Measurements from ENCODE around the gene GOSR2.

- no peak for TF ChIP-seq EZH2 (IDR thresholded peaks at IDR 0.05; ENCODE audit: borderline replicate concordance, low read depth, low read length)
- no peak for TF ChIP-seq PHB (CRISPR knock-in tag; IDR thresholded peaks at IDR 0.05)
- no peak for TF ChIP-seq CTCF (IDR thresholded peaks at IDR 0.05 in 2 of 3, conservative IDR thresholded peaks at IDR 0.05 in 1 of 3; ENCODE audit: insufficient read depth in 2 of 3, low read depth in 1 of 3, low read length in 3 of 3)
- no peak for TF ChIP-seq SIN3A (IDR thresholded peaks at IDR 0.05; ENCODE audit: borderline replicate concordance in 2 of 2, control insufficient read depth in 1 of 2, low read depth in 2 of 2, low read length in 2 of 2)
- no peak for TF ChIP-seq USF2 (CRISPR knock-in tag; IDR thresholded peaks at IDR 0.05)
- TF ChIP-seq ZBTB49 (CRISPR knock-in tag; IDR thresholded peaks at IDR 0.05; ENCODE audit: borderline replicate concordance) = no peak
- TF ChIP-seq ZNF512 (tag; IDR thresholded peaks at IDR 0.05) = no peak
- no peak for TF ChIP-seq ZFP30 (CRISPR knock-in tag; IDR thresholded peaks at IDR 0.05; ENCODE audit: borderline replicate concordance)
- TF ChIP-seq ZFX (CRISPR knock-in tag; IDR thresholded peaks at IDR 0.05) = no peak
- TF ChIP-seq POLR2A (conservative IDR thresholded peaks at IDR 0.05) = no peak
- no peak for TF ChIP-seq SPI1 (IDR thresholded peaks at IDR 0.05; ENCODE audit: borderline replicate concordance, low read depth, low read length)
- TF ChIP-seq CEBPB (tag; IDR thresholded peaks at IDR 0.05) = no peak
- TF ChIP-seq MEIS2 (IDR thresholded peaks at IDR 0.05; ENCODE audit: partially characterized antibody) = peak; percentile 42
Observed at GRCh38 chr17:46889992-46890564, 32.9 kb upstream of the GOSR2 start.
